ENCODE results near the gene CADM3. TPM values are rescaled to one million over a fixed set of nuclear protein-coding genes. Genes with fewer than 3 reads are reported as not detected.

Gene CADM3
- total RNA-seq, 2 experiments from 2014 or later, result not detected

DNA sequence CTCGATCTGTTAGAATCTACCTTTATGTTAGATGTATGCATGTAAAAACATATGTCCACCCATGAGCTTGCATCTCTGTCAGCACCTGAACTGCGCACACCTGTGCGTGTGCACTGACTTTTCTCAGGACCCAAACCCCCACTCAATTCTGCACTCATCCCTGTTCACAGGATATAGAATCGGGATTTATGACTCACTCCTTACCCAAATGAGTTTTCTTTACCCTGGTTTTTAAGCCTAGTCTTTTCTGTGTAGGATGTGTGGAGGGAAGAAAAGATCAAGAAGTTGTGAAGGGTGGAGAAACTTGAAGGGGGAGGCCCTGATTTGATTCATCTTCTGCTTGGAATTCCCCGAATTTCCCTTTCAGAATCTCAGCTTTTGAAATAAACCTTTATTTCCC, 35.7 kb downstream of the CADM3 start:
- H3K4me3 ChIP-seq (ENCODE audit: low read depth, low read length, poor library complexity, severe bottlenecking), result no peak overlapping the region
- POLR2A ChIA-PET, result no interaction called here
- no peak overlapping the region for H3K27ac ChIP-seq (ENCODE audit: low read depth, low read length, poor library complexity, severe bottlenecking)
- H3K9me2 ChIP-seq (ENCODE audit: insufficient read depth, low read length), result no peaks in the 10 kb centered on the region
- no peaks in the 10 kb centered on the region for H3K9me3 ChIP-seq (ENCODE audit: low read length)
- TF ChIP-seq EZH2phosphoT487 (IDR thresholded peaks at IDR 0.05; ENCODE audit: borderline replicate concordance, low read depth, low read length), result no peak
- TF ChIP-seq, protein P1, sequence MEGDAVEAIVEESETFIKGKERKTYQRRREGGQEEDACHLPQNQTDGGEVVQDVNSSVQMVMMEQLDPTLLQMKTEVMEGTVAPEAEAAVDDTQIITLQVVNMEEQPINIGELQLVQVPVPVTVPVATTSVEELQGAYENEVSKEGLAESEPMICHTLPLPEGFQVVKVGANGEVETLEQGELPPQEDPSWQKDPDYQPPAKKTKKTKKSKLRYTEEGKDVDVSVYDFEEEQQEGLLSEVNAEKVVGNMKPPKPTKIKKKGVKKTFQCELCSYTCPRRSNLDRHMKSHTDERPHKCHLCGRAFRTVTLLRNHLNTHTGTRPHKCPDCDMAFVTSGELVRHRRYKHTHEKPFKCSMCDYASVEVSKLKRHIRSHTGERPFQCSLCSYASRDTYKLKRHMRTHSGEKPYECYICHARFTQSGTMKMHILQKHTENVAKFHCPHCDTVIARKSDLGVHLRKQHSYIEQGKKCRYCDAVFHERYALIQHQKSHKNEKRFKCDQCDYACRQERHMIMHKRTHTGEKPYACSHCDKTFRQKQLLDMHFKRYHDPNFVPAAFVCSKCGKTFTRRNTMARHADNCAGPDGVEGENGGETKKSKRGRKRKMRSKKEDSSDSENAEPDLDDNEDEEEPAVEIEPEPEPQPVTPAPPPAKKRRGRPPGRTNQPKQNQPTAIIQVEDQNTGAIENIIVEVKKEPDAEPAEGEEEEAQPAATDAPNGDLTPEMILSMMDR (conservative IDR thresholded peaks at IDR 0.05; ENCODE audit: low read length), result no peak
- intact Hi-C loops (cut with micrococcal nuclease; ENCODE audit: unreplicated experiment), result no loop called here
- H2AFZ ChIP-seq (ENCODE audit: low read length), result no peak overlapping the region
- H3K79me2 ChIP-seq (ENCODE audit: insufficient read depth, low read depth, low read length), result no peaks in the 10 kb centered on the region
- BruUV-seq (replicated peaks), result no TSS peak
- no peaks in the 10 kb centered on the region for H3K36me3 ChIP-seq (ENCODE audit: insufficient read depth, low read length)
- CTCF ChIA-PET (ENCODE audit: unreplicated experiment), result no interaction called here
- no peak overlapping the region for H3K4me2 ChIP-seq (ENCODE audit: low read length)
- no peaks in the 10 kb centered on the region for H3K4me1 ChIP-seq (ENCODE audit: insufficient read depth, low read length, poor library complexity, severe bottlenecking)
- no peak for DNase-seq (ENCODE audit: low spot score)
- H4K20me1 ChIP-seq (ENCODE audit: insufficient read depth, low read length), result no peaks in the 10 kb centered on the region

DNA sequence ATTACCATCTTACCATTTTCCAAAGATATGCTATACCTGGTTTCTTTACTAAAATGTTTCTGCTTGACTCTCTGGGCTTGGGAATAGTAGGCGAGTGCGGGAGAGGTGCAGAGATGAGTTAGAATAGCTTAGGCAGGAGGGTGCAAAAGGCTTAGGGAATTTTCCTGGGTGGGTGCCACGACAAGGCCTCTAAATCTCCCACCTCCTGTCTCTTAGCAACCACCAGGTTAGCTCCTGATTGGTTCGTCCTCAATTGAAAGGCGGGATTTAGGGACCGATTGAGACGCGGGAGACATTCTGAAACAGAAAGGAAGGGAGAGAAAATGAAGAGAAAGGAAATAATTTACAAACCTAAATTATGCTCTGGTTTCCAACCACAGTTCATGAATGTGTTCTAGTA, 36.4 kb downstream of the CADM3 start:
- H3K27ac ChIP-seq (ENCODE audit: low read depth, low read length, poor library complexity, severe bottlenecking), result no peak overlapping the region
- DNase-seq (ENCODE audit: low spot score), result no peak
- H3K4me1 ChIP-seq (ENCODE audit: insufficient read depth, low read length, poor library complexity, severe bottlenecking), result no peaks in the 10 kb centered on the region
- H2AFZ ChIP-seq (ENCODE audit: low read length), result no peak overlapping the region
- H3K4me3 ChIP-seq (ENCODE audit: low read depth, low read length, poor library complexity, severe bottlenecking), result no peak overlapping the region
- ChIA-PET POLR2A (interaction anchor here (0.6 kb wide), 1 partner anchor 666 kb away, joined by 6 read pairs; no protein-coding TSS in a partner anchor), CTCF (ENCODE audit: unreplicated experiment) (no interaction called here)
- H3K36me3 ChIP-seq (ENCODE audit: insufficient read depth, low read length), result no peaks in the 10 kb centered on the region
- intact Hi-C loops (cut with micrococcal nuclease; ENCODE audit: unreplicated experiment), result no loop called here
- H3K79me2 ChIP-seq (ENCODE audit: insufficient read depth, low read depth, low read length), result no peaks in the 10 kb centered on the region
- no peaks in the 10 kb centered on the region for H4K20me1 ChIP-seq (ENCODE audit: insufficient read depth, low read length)
- no peaks in the 10 kb centered on the region for H3K9me3 ChIP-seq (ENCODE audit: low read length)
- H3K9me2 ChIP-seq (ENCODE audit: insufficient read depth, low read length), result no peaks in the 10 kb centered on the region
- H3K4me2 ChIP-seq (ENCODE audit: low read length), result no peak overlapping the region
- TF ChIP-seq, protein P1 (conservative IDR thresholded peaks at IDR 0.05; ENCODE audit: low read length), result no peak
- TF ChIP-seq EZH2phosphoT487 (IDR thresholded peaks at IDR 0.05; ENCODE audit: borderline replicate concordance, low read depth, low read length), result no peak
- BruUV-seq (replicated peaks), result no TSS peak

DNA sequence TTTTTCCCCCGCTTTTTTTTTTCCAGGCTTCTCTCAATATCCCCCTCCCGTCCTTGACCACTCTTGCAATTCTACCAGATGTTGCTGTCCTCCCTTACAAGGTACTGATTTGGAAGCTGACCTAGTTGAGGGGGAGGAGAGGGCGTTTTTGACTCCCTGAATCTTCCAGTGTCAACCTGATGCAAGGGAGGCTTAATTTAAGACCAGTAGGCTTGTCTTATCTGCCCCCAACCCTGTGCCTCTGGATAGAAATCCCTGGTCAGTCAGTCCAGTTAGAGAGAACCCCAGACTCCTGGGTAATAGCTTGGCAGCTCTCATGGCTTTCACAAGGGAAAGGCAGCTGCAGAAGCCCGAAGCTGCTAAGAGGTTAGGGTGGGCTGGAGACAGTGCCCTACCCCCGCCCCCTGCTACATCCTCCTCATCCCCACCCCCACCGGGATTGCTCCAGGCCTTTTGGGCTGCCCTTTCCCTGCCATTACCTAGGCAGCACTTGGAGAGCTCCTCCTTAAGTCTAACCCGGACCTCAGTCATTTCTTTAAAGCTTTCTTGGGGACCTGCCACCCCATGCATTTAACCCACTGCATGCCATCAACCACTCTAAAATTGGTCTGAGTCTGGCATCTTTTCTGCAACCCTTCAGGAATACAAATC, 36.9 kb downstream of the CADM3 start:
- Histone ChIP-seq H3K79me2 (ENCODE audit: insufficient read depth, low read depth, low read length) (no peaks in the 10 kb centered on the region), H3K4me3 (ENCODE audit: low read depth, low read length, poor library complexity, severe bottlenecking) (no peak overlapping the region), H3K4me1 (ENCODE audit: insufficient read depth, low read length, poor library complexity, severe bottlenecking) (no peaks in the 10 kb centered on the region), H4K20me1 (ENCODE audit: insufficient read depth, low read length) (no peaks in the 10 kb centered on the region), H2AFZ (ENCODE audit: low read length) (no peak overlapping the region), H3K36me3 (ENCODE audit: insufficient read depth, low read length) (no peaks in the 10 kb centered on the region), H3K4me2 (ENCODE audit: low read length) (no peak overlapping the region), H3K9me3 (ENCODE audit: low read length) (no peaks in the 10 kb centered on the region), H3K27ac (ENCODE audit: low read depth, low read length, poor library complexity, severe bottlenecking) (no peak overlapping the region), H3K9me2 (ENCODE audit: insufficient read depth, low read length) (no peaks in the 10 kb centered on the region)
- intact Hi-C loops (cut with micrococcal nuclease; ENCODE audit: unreplicated experiment), result no loop called here
- BruUV-seq (replicated peaks), result no TSS peak
- POLR2A ChIA-PET, result interaction anchor here (0.6 kb wide), 1 partner anchor 666 kb away, joined by 6 read pairs; no protein-coding TSS in a partner anchor
- no peak for DNase-seq (ENCODE audit: low spot score)
- TF ChIP-seq, protein P1 (conservative IDR thresholded peaks at IDR 0.05; ENCODE audit: low read length), result no peak
- no peak for TF ChIP-seq EZH2phosphoT487 (IDR thresholded peaks at IDR 0.05; ENCODE audit: borderline replicate concordance, low read depth, low read length)
- CTCF ChIA-PET (ENCODE audit: unreplicated experiment), result no interaction called here

All from OCI-LY7 (cell line).